ENCODE measurements around the gene KASH5. TPM values are rescaled to one million over a fixed set of nuclear protein-coding genes. Genes with fewer than 3 reads are reported as not detected.
"Not testable (repeated sequence)": the region's sequence is repeated elsewhere in the genome, so short reads cannot be mapped to it uniquely, and the experiment has no call there.

The KASH5 gene
- total RNA-seq, 1 donor from 2014 or later, result not detected

DNA sequence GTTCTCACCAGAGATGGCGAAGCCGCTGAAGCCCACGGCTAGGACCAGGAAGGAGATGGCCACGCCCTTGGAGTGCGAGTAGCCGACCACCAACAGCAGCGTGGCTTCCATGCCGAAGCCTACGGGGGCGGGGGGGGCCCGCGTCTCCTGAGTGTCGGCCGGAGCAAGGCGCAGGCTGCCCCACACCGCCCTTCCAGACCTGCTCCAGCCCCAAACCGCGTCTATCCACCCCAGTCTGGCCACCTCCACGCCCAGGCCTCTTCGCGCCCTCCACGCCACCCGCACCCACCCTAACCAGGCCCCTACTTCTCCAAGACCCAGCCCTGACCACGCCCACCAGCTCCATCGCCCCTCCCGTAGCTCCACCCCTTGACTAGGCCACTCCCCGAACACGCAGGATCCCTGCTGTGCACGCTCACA, 43.3 kb downstream of the KASH5 start:
- intact Hi-C loops (cut with micrococcal nuclease), result no loop called here
- ATAC-seq, result no peak
- DNase-seq, result no peak

DNA sequence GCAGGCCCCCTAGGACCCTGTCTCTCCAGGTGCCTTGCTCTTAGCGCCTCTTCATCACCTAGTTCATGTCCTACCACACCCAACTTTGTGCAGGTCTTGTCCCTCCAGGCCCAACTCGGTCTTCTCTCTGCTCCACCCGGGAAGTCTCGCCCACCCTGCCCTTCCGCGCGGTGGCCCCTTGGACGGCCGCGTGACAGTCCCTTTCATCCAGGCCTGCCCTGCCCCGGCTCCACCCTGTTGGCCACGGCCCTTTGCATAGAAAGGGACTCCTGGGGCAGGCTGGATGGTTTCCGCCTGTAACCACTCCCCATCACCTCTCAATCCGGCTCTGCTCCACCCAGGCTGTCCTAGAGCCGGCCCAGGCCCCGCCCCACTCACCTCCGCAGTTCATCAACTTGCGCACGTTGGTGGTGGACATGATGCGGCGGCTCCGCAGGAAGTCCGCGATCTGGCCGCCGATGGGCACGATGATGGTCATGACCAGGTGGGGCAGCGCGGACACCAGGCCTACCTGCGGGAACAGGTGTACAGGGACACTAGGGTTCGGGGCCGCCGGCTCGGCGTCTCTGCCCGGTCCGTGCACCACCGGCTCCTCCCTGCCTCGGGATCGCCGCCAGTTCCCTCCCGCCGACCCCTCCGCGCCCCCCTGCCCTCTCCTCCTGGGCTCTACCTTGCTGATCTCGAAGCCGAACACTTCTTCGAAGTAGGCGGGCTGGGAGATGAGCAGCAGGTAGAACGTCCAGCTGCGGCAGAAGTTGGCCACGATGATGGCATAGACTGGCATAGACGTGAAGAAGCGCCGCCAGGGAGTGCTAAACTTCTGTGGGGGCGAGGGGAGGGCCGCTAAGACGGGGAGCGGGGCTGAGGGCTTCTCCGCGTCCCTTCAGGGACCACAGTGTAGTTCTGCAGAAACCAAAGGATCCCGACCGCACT, 44.4 kb downstream of the KASH5 start:
- intact Hi-C loops (cut with micrococcal nuclease), result no loop called here
- no peak for ATAC-seq
- no peak for DNase-seq

GRCh38 chr19:49433240-49433901, 45.3 kb downstream of the KASH5 start:
- intact Hi-C loops (cut with micrococcal nuclease), result no loop called here
- ATAC-seq, result no peak
- DNase-seq, result no peak

DNA sequence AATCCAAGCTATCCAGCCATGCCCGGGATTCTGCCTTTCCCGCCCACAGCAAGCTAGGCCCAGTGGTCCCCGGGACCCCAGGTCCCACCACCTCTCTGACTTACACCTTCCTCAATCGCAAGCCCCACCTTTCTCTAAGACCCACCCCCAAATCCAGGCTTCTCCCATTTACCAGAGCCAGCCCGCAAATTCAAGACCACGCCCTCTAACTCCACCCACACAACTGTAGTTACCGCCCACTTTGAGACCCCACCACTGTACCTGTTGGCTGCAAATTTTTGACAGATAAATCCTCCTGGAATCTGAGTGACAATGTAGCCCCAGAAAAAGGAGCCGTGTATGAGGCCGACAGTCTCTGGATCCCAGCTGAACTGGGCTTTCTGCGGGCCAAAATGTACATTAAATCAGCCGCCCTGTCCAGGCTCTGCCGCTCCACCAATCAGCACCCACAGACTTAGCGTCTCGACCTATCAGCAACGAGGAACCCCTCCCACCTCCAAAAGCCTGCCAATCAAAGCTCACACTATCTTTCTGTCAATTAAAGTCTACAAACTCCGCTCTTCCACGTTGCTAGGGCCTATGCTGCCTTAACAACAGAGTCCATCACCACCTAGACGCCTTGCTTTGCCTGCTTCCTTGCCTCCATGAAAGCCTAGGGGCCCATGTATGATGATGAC, 47.0 kb downstream of the KASH5 start:
- intact Hi-C loops (cut with micrococcal nuclease), result no loop called here

GRCh38 chr19:49435670-49436069, 47.6 kb downstream of the KASH5 start:
- no peak for DNase-seq
- ATAC-seq, result no peak
- intact Hi-C loops (cut with micrococcal nuclease), result no loop called here

More for the DNA sequence above, 47.0 kb downstream of the KASH5 start:
- ATAC-seq (no peak), DNase-seq (no peak)

DNA sequence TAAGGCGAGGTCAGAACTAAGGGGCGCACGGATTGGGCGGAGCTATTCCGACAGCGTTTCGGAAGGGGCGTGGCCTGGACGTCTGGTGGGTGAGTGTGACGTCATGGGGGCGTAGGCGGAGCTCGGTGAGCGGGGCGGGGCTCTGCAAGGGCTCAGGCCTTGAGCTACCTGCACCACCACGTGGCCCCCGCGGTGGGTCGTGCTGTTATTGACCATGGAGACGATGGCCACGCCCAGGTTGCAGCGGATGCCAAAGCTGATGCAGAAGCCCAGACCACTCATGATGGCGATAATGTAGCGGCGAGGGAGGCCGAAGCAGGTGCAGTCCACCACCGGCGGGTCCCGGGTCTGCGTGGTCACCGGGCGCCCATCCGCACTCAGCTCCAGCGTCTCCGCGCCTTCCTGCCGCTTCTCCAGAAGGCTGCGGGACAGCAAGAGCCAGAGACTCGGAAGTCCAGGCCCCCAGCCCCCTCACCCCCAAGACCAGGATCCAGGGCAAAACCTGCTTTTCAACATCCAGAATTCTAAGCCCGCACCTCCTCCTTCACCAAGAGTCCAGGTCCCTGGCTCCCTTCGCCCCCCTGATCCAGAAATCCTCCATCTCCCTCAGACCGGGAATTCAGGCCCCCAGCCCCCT, 48.5 kb downstream of the KASH5 start:
- DNase-seq, result peak; percentile 43
- intact Hi-C loops (cut with micrococcal nuclease), result no loop called here
- no peak for ATAC-seq

- no peak for DNase-seq
- no peak for ATAC-seq
- intact Hi-C loops (cut with micrococcal nuclease), result no loop called here
These were observed 49.2 kb downstream of the KASH5 start for GRCh38 chr19:49437231-49437630.

DNA sequence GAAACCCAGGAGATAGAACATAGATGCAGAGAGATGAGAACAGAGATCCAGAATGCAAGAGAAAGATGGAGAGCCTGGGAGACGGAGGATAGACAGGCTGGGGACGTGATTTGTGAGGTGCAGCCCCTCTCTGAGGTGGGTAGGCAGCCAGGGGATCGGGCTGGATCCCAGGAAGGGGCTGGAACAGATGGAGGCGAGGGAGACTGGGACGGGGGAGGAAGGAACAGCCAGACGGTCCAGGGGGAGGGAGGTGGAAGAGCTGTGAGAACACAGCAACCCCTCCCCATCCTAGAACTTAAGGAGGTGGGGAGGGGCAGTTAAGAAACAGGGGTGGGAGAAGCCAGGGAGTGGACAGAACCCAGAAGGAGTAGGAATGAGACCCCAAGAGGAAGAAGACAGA, 50.2 kb downstream of the KASH5 start:
- DNase-seq (no peak), ATAC-seq (no peak)
- intact Hi-C loops (cut with micrococcal nuclease), result no loop called here

- DNase-seq (no peak), ATAC-seq (no peak)
- intact Hi-C loops (cut with micrococcal nuclease), result loop anchor here (5.0 kb wide), 1 partner anchor 48 kb away; no protein-coding TSS in a partner anchor
These were observed 51.8 kb downstream of the KASH5 start for GRCh38 chr19:49439836-49440235.

- intact Hi-C loops (cut with micrococcal nuclease), result loop anchor here (5.0 kb wide), 1 partner anchor 48 kb away; no protein-coding TSS in a partner anchor
- ATAC-seq, result no peak
- no peak for DNase-seq
These were observed 52.6 kb downstream of the KASH5 start for GRCh38 chr19:49440439-49441209.

- DNase-seq (peak; percentile 70), ATAC-seq (peak; percentile 10)
- intact Hi-C loops (cut with micrococcal nuclease), result loop anchor here (5.0 kb wide), 1 partner anchor 49 kb away; no protein-coding TSS in a partner anchor
These were observed 53.3 kb downstream of the KASH5 start, which contains the start of gene SLC17A7 for GRCh38 chr19:49441210-49441959. Gene SLC17A7 (minus strand): TSS chr19:49441527. CDS start chr19:49441379, 148 bp downstream.

GRCh38 chr19:49441960-49442350, 53.9 kb downstream of the KASH5 start:
- DNase-seq (no peak), ATAC-seq (no peak)
- intact Hi-C loops (cut with micrococcal nuclease), result loop anchor here (5.0 kb wide), 1 partner anchor 50 kb away; no protein-coding TSS in a partner anchor

DNA sequence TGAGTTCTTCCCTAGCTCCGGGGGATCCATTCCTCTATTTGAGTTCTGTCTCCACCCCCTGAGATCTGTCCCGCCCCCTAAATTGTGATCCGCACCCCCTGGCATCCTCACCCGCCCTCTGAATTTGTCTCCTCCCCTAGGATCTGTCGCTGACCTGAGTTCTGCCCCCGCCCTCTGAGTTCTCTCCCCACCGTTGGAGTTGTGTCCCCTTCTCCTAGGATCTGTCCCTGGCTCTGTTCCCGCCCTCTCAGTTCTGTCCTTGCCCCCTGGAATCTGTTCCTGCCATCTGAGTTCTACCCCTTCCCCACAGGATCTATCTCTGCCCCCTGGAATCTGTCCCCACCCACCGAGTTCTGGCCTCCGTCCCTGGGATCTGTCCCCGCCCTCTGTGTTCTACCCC, 54.3 kb downstream of the KASH5 start:
- intact Hi-C loops (cut with micrococcal nuclease), result loop anchor here (5.0 kb wide), 1 partner anchor 50 kb away; no protein-coding TSS in a partner anchor
- ATAC-seq (peak; percentile 5), DNase-seq (no peak)

DNA sequence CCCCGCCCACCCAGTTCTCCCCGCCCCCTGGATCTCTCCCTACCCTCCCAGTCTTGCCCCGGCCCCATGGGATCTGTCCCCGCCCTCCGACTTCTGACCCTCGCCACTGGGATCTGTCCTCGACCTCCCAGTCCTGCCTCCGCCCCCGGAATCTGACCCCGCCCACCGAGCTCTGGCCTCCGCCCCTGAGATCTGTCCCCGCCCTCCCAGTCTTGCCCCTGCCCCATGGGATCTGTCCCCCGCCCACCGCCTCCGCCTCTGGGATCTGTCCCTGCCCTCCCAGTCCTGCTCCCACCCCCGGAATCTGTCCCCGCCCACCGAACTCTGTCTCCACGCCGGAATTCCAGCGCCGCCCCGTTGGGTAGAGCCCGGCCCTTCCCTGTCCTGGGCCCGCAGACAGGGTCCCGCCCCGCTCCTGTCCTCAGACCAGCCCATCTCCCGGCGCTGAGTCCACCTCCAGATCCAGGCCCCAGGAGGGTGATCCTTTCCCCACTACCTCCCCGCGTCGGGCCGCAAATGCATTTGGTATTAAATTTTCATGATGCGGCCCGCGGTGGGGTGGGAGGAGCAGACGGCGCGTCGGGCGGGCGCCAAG, 54.8 kb downstream of the KASH5 start:
- intact Hi-C loops (cut with micrococcal nuclease), result loop anchor here (5.0 kb wide), 1 partner anchor 51 kb away; no protein-coding TSS in a partner anchor
- DNase-seq, result peak; percentile 96
- ATAC-seq, result peak; percentile 85

DNA sequence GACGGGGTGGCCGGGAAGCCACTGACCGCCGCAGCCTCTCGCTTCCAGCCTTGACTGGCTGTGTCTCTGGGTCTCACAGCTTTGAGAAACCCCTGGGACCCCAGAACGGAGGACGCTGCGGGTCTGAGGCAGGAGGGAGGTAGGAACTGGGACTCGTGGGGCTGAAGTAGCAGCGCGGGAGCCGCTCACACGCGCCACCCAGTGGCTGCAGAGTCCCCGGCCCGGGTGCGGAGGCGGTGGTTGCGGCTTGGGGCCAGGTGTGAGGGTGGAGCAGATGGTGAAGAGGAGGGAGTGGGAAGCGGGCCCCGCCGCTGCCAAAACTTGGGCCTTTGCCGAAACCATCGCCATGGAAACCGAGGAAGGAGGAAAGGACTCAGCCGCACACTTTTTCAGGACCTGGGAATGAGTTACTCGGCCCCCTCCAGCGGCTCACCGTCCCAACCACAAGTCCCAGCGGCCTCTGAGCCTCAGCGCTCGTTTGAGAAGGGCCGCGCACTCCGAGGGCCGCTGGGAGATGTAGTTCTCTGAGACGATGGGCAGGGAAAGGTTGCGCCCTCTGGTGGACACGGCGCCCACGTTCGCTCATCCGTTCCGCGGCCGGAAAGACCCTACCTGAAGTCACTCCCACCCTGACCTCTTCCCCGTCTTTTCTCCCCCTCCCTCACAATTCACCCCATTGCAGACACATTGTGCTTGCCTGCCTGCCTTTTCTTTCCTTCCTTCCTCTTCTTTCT, 55.5 kb downstream of the KASH5 start:
- intact Hi-C loops (cut with micrococcal nuclease), result loop anchor here (5.0 kb wide), 1 partner anchor 51 kb away; no protein-coding TSS in a partner anchor
- ATAC-seq (peak; percentile 87), DNase-seq (peak; percentile 96)

DNA sequence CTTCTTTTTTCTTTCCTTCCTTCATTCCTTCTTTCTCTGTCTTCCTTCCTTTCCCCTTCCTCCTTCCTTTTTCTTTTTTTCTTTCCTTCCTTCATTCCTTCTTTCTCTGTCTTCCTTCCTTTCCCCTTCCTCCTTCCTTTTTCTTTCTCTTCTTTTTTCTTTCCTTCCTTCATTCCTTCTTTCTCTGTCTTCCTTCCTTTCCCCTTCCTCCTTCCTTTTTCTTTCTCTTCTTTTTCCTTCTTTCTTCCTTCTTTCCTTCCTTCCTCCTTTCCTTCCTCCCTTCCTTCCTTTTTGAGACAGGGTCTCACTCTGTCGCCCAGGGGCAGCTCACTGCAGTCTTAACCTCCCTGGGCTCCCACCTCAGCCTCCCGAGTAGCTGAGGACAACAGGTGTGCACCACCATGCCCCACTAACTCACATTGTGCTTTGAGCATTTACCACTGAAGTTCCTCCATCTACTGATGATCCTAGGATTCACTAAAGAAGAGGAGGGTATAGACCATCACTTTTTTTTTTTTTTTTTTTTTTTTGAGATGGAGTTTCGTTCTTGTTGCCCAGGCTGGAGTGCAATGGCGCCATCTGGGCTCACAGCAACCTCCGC, 56.2 kb downstream of the KASH5 start:
- DNase-seq, ATAC-seq: not testable (repeated sequence)
- intact Hi-C loops (cut with micrococcal nuclease), result loop anchor here (5.0 kb wide), 1 partner anchor 52 kb away; no protein-coding TSS in a partner anchor
